Measurements from ENCODE around the gene MAF. TPM values are rescaled to one million over a fixed set of nuclear protein-coding genes. Genes with fewer than 3 reads are reported as not detected.

Gene MAF
- total and polyA plus RNA-seq, 2 of the 4 experiments (the other 2 are of a cell fraction), result under 0.01 to 0.02 TPM

DNA sequence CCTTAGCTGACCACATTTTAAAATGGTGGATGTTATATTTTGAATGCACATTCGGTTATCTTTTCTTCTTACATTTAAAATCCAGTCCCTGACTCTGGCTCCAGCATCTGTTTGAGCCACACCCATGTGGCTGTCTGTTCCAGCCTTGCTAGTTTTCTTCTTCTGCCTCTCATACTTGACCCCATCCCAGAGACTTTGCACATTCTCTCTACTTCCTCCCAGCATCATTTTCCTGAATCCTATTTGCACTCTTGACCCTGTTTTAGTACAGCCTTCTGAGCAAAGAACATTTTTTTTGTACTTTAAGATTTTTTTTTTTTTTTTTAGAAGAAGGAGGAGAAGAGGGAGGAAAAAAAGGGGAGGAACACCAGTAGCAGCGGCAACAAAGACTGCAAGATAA lies 23.3 kb upstream of the MAF start:
- no peak overlapping the region for H2BK120ac ChIP-seq (ENCODE audit: low read depth, low read length)
- CTCF ChIA-PET, result no interaction called here
- H2BK15ac ChIP-seq (ENCODE audit: low read depth, low read length), result no peak overlapping the region
- no peaks in the 10 kb centered on the region for H3K79me1 ChIP-seq (ENCODE audit: low read depth in 1 of 2, low read length in 2 of 2)
- WGBS, 2 experiments (ENCODE audit: extremely low coverage in 2 of 2, insufficient read length in 1 of 2), result 100% methylated on average over 1 of the region's 2 CpGs; no CpG with 5 or more reads in 1 of the 2 experiments
- H2BK5ac ChIP-seq (ENCODE audit: low read depth, low read length, poor library complexity, severe bottlenecking), result no peak overlapping the region
- dilution Hi-C loops (cut with HindIII; ENCODE audit: low sequenced_read_pairs, unreplicated experiment) (no loop called here), intact Hi-C loops (cut with micrococcal nuclease) (no loop called here), in situ Hi-C loops (cut with MboI; ENCODE audit: low sequenced_read_pairs) (no loop called here)
- no peak overlapping the region for H3K56ac ChIP-seq (ENCODE audit: extremely low read depth, insufficient read depth, low read length)
- H3K4ac ChIP-seq (ENCODE audit: low read depth, low read length), result no peak overlapping the region
- H3K27me3 ChIP-seq (ENCODE audit: control insufficient read depth, insufficient read depth, low read length), result no peaks in the 10 kb centered on the region
- H3K9ac ChIP-seq (ENCODE audit: low read depth, low read length), result no peak overlapping the region
- no peak overlapping the region for H2AK5ac ChIP-seq (ENCODE audit: low read depth, low read length)
- no peak overlapping the region for H4K8ac ChIP-seq (ENCODE audit: low read depth in 2 of 2, low read length in 2 of 2)
- H2AFZ ChIP-seq (replicated peaks; ENCODE audit: low read length, poor library complexity), result no peak overlapping the region
- H3K4me1 ChIP-seq (ENCODE audit: control insufficient read depth, insufficient read depth, low read length), result no peaks in the 10 kb centered on the region
- no peak overlapping the region for H3K18ac ChIP-seq (ENCODE audit: low read depth, low read length)
- H3K27ac ChIP-seq (ENCODE audit: insufficient read depth, low read length), result no peak overlapping the region
- H3K4me3 ChIP-seq (ENCODE audit: insufficient read depth, low read depth, low read length), result no peak overlapping the region
- no peaks in the 10 kb centered on the region for H3K36me3 ChIP-seq (ENCODE audit: control insufficient read depth, insufficient read depth, low read length)
- no TSS peak for BruUV-seq (replicated peaks)
- no peak overlapping the region for H3K4me2 ChIP-seq (ENCODE audit: low read depth, low read length)
- no peak for TF ChIP-seq POLR2A (IDR thresholded peaks at IDR 0.05; ENCODE audit: low read depth, low read length)
- no peak for TF ChIP-seq MAFK (IDR thresholded peaks at IDR 0.05; ENCODE audit: low read depth, low read length)
- no peak for TF ChIP-seq SMC3 (IDR thresholded peaks at IDR 0.05; ENCODE audit: low read depth, low read length)
- no peak for TF ChIP-seq RFX5 (IDR thresholded peaks at IDR 0.05; ENCODE audit: low read depth, low read length)
- POLR2A ChIA-PET (ENCODE audit: unreplicated experiment), result no interaction called here
- no peak overlapping the region for H4K5ac ChIP-seq (ENCODE audit: low read depth, low read length)
- DNase-seq (no peak), ATAC-seq (ENCODE audit: low read depth) (no peak)
- no peak overlapping the region for H3K14ac ChIP-seq (replicated peaks; ENCODE audit: low read depth, low read length)
- H3K9me1 ChIP-seq (ENCODE audit: insufficient read depth, low read length), result no peaks in the 10 kb centered on the region
- H2BK20ac ChIP-seq (ENCODE audit: low read depth, low read length), result no peak overlapping the region
- peaks cover 7% of the 10 kb centered on the region; the same call in 1 of the 2 replicates for H3K9me3 ChIP-seq (ENCODE audit: control insufficient read depth, insufficient read depth, low read length)
- no peak overlapping the region for H2AK9ac ChIP-seq (replicated peaks; ENCODE audit: low read depth, low read length, poor library complexity)
- H3K23ac ChIP-seq (ENCODE audit: low read depth, low read length), result no peak overlapping the region
- H4K20me1 ChIP-seq (ENCODE audit: insufficient read depth, low read length), result no peaks in the 10 kb centered on the region
- H4K91ac ChIP-seq (ENCODE audit: insufficient read depth, low read depth, low read length), result no peak overlapping the region

All from IMR-90 (cell line).